HG03442 (cell line): ENCODE data around the gene ANKRD61.
"Not testable (repeated sequence)": the region's sequence is repeated elsewhere in the genome, so short reads cannot be mapped to it uniquely, and the experiment has no call there.

ENCODE experiments used
- ATAC-seq: cut with Tn5 transposase; IDR thresholded peaks from one replicate; pipeline ENCODE4 v1.9.1; 2021; ENCODE audit warnings: mild to moderate bottlenecking, moderate library complexity; ENCODE audit not compliant: unreplicated experiment

The ANKRD61 gene

DNA sequence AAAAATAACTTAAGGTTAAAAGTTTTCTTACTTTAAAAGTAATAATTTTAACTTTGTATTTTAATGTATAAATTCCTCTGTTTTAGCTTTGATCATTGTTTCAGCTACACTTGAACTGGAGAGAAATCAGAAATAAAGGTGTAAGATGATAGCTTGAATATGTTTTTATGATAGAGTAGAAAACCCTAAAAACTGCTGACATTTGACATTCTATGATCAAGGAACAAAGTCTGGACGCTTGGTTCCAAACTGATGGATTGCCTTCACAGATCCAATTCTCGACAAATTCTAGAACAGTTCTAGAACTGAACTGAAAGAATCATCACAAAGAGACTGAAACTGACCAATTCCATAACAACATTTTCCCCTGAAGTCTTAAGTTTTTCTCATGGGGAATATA lies at the start of gene ANKRD61:
Gene ANKRD61, plus strand, starts transcription at position 389 of the 400 bp plus-strand sequence. Its CDS starts 0 bp downstream, at position 389.
- no peak for ATAC-seq

GRCh38 chr7:5987061-5987460 lies 44.1 kb upstream of the ANKRD61 start:
- ATAC-seq, result not testable (repeated sequence)

DNA sequence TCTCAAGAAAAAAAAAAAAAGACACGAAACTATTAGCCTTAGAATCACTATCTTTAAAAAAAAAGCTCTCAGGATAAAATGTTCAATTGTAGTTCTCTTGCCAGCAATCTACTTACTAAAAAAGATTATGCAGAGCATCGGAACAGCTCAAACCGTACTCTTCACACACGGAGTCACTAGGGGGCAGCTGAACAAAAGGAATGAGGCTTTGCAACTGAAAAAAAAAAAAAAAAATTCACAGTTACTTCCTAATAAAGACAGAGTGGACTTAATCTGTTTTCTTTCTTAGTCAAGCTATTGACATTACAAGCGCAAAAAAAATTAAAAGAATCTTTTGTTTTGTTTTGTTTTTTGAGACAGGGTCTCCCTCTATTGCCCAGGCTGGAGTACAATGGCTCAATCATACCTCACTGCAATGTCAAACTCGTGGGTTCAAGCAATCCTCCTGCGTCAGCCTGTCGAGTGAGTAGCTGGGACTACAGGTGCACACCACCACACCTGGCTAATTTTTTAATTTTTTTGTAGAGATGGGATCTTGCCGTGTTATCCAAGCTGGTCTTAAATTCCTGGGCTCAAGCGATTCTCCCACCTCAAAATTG lies 33.9 kb upstream of the ANKRD61 start:
- ATAC-seq, result no peak

DNA sequence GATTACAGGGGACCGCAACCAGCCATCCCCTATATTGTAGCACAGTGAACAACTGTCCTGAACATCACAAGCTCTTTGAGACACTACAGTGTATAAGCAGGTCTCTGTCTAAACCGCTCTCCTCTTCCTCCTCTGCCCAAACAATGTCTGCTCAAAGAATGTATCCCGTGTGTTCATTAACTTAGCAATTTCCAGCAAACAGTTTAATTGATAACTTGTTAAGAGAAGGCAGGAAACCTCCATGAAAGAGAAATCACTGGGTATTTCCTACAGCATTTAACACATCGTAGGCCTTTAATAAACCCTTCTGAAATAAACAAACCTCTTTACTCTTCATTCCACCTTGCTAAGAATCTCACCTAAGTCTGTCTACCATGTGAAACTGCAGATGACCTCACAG lies 23.8 kb upstream of the ANKRD61 start:
- ATAC-seq, result no peak

- not testable (repeated sequence) for ATAC-seq
Observed at GRCh38 chr7:6007835-6008590, 23.2 kb upstream of the ANKRD61 start.

DNA sequence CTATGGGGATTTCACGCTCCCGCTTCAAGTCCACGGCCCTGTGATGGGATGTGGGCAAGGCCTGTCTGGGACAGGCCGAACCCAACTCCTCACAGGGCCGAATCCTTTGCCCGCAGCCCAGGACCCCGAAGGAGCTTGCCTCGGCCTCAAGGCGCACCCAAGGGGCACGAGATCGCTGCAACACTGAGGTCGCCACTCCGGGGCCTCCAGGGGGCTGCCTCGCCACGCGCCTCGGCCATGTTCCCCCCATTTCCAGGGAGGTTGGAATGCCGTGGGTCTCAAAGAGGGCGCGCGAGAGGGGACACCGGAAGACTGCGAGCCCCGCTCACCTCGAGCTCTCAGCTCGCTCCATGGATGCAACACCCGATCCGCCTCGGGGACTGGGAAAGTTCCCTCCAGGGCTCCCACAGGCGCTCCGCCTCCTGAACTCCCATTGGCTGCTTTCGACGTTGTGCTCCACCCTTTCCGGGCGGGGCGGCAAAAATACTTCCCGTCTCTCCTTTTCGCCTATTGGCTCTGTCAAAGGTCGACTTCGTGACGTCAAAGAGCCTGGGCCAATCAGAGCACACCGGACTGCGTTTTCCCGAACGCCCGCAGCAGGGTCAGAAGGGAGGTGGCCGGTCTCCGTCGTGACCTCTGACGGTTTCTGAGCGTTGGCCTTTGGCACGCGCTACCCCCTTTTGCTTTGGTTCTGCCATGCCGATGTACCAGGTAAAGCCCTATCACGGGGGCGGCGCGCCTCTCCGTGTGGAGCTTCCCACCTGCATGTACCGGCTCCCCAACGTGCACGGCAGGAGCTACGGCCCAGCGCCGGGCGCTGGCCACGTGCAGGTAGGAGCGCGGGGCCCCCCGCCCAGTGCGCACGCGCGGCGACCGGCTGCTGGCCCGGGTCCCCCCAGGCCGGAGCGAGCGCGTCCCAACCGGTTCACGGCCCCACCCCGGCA lies 22.2 kb upstream of the ANKRD61 start, which contains the start of the genes AIMP2 and PMS2:
Gene AIMP2, plus strand, starts transcription at position 605 of the 944 bp plus-strand sequence. Its CDS starts 92 bp downstream, at position 697.
Gene PMS2, minus strand, starts transcription at position 382 of the 944 bp plus-strand sequence. Its CDS starts 30 bp downstream, at position 352.
- ATAC-seq, result peak; percentile 92

DNA sequence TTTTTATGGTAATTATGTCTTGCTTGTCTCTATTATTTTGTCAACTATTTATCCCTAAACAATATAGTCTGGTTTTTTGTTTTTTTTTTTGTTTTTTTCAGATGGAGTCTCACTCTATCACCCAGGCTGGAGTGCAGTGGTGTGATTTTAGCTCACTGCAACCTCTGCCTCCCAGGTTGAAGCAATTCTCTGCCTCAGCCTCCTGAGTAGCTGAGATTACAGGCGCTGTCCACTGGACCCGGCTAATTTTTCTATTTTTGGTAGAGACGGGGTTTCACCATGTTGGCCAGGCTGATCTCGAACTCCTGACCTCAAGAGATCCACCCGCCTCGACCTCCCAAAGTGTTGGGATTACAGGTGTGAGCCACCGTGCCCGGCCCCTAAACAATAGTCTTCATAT lies 20.8 kb upstream of the ANKRD61 start:
- not testable (repeated sequence) for ATAC-seq

- no peak for ATAC-seq
Observed at GRCh38 chr7:6011541-6011940, 19.6 kb upstream of the ANKRD61 start.

GRCh38 chr7:6012355-6013104 lies 18.6 kb upstream of the ANKRD61 start:
- no peak for ATAC-seq

DNA sequence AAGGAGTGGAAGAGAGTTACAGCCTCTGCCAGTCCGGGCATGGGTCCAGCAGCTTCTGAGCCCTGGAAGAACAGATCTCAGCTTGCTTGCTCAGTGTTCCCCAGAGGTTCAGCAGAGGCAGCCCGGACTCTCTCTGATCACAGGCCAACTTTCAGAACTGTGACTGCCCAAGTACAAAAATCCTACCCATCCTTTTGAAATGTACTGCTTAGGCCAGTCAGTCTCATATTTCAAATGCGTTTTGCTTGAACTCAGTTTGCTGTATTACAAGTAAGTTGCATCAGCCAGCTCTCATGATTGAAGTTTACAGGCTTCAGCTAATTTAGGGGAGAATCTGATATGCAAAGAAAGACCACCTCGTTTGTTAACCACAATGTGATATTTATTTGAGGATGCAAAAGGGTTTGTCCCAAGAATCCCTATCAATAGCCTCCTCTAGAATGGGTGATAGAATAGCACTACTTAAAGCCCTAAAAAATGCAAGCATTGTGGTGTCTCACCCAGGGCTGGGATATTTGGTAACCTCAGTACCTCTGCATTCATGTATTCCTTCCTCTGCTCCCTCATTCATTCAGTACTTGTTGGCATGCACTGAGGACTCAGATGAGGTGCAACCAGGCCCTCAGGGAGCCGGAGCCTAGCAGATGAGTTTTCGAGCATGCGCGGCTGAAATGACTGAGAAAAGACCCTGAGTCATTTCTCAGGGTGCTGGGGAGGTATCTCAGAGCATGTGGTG lies 15.1 kb upstream of the ANKRD61 start:
- ATAC-seq, result peak; percentile 14

GRCh38 chr7:6016653-6016966 lies 14.6 kb upstream of the ANKRD61 start:
- ATAC-seq, result no peak

DNA sequence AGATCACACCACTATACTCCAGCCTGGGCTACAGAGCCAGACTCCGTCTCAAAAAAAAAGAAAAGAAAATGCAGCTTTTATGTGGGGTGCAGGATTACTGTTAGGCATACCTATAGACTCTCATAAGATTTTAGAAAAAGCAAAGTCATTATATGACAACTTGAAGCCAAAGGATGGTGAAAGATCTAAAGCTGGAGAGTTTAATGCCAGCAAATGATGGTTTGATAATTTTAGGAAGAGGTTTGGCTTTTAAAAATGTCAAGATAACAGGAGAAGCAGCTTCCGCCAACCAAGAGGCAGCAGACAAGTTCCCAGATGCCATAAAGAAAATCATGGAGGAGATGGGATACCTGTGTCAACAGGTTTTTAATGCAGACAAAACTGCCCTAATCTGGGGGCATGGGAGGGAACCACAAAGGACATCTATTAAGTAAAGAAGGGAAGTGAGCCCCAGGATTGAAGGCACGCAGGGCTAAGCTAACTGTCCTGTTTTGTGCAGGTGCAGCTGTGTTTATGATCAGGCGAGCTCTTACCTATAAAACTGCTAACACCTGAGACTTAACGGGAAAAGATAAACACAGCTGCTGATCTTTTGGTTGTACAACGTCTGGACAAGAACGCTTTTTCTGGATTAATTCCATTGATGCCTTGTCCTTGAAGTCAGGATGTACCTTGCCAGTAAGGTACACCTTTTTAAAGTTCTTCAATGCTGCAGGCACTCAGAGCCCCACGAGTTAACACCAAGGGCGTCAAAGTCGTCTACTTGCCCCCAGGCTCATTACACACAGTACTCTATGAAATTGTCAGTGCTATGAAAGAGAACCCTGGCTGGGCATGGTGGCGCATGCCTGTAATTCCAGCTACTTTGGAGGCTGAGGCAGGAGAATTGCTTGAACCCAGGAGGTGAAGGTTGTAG lies 10.5 kb upstream of the ANKRD61 start:
- no peak for ATAC-seq

DNA sequence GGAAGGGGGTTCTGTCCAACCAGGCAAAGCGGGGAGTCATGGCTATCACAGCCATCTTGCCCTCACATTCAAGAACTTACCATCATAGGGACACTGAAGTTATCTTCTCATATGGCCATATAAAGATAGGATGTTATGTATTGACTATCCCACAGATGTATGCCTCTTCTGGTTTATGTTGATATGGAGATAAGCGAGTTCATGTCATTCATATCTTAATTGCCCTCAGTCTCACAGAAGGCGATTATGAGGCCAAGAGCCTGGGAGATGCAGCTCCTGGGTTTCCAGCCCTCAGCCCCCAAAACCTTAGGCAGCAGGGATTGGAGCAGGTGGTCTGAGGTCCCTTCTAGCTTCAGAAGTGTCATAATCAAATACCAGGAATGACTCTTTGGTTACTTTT lies 8.5 kb upstream of the ANKRD61 start:
- no peak for ATAC-seq

GRCh38 chr7:6023974-6024435 lies 7.2 kb upstream of the ANKRD61 start:
- no peak for ATAC-seq

- ATAC-seq, result peak; percentile 91
Observed at GRCh38 chr7:6026011-6026819, 5.0 kb upstream of the ANKRD61 start.

- peak; percentile 14 for ATAC-seq
Observed at GRCh38 chr7:6026820-6027311, 4.3 kb upstream of the ANKRD61 start.

DNA sequence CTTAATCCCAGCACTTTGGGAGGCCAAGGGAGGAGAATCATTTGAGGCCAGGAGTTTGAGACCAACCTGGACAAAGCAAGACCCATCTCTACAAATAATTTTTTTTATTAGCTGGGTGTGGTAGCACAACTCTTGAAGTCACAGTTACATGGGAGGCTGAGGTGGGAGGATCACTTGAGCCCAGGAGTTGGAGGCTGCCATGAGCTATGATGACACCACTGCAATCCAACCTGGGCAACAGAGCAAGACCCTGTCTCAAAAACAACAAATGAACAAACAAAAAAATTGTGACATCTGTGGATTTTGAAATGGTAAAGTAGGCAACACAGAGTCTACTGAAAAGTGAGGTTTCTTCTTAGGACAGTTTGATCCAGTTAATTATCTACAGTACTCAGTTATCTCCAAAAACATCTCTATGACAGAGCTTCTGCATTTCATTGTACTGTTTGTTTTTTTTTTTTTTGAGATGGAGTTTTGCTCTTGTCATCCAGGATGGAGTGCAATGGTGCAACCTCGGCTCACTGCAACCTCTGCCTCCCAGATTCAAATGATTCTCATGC lies 3.3 kb upstream of the ANKRD61 start:
- no peak for ATAC-seq
